Suppressor macrophage treated with lipopolysaccharide for 1 hour (primary cell): ENCODE measurements around the gene PDP2.

ENCODE experiments used
- DNase-seq, 3 donors: peaks; one replicate each; pipeline ENCODE4 v3.0.0-alpha.2; 2020 to 2022

PDP2 gene

GRCh38 chr16:66936889-66937554 lies 56.7 kb downstream of the PDP2 start:
- DNase-seq: no peak

GRCh38 chr16:66937725-66938337 lies 57.5 kb downstream of the PDP2 start:
- no peak for DNase-seq

DNA sequence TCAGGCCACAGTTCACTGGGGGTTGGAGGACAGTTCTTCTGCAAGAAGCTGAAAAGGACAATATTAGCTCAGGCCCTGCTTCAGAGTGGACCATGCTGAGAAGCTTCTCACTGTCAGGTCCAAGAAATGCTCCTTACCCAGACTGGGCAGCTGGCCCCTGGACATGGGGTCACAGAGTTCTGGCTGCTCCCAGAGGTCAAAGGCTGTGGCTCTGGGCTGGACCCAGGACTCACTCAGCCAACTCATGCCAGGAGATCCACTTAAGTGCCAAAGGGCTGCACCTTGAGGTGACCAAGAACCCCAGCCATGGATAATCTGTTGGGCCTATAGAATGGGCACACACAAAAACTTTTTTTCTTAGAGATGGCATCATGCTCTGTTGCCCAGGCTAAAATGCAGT lies 59.1 kb downstream of the PDP2 start:
- no peak for DNase-seq

DNA sequence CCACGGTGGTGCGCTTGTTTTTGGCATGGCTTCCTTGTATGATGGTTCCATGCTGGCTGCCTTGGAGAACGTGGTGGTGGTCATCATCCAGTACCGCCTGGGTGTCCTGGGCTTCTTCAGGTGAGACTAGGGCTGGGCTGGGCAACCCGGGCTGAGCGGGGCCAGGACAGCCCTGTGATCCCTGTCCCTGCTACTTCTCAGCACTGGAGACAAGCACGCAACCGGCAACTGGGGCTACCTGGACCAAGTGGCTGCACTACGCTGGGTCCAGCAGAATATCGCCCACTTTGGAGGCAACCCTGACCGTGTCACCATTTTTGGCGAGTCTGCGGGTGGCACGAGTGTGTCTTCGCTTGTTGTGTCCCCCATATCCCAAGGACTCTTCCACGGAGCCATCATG lies 59.9 kb downstream of the PDP2 start:
- DNase-seq: no peak
